Retina (tissue), 1 donor: ENCODE data around the gene PPM1B.

Experiments
- DNase-seq: peaks from one replicate; pipeline ENCODE4 v3.0.0-alpha.2; 2016

The PPM1B gene

DNA sequence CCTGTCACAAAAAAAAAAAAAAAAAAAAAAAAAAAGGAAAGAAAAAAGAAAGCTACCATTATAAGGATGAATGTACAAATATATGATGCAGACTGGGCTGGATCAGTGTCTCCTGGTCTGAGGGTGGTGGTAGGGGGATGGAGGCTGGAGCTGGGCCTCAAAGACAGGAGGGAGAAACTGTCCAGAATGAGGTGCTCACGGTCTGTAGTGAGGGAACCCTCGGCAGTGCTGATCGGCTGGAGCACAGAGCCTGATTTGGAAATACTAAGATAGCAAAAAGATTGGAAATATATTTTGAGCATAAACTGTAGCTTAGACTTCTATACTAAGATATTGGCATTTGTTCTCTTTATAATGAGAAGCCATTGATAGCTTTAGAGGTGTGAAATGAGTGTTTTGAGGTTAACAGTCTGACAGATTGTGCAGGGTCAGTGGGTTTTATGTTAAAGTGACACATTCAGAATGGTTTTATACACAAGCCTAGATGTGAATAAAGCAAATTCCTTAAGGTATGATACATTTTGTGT lies 98.7 kb downstream of the PPM1B start:
- DNase-seq = no peak

DNA sequence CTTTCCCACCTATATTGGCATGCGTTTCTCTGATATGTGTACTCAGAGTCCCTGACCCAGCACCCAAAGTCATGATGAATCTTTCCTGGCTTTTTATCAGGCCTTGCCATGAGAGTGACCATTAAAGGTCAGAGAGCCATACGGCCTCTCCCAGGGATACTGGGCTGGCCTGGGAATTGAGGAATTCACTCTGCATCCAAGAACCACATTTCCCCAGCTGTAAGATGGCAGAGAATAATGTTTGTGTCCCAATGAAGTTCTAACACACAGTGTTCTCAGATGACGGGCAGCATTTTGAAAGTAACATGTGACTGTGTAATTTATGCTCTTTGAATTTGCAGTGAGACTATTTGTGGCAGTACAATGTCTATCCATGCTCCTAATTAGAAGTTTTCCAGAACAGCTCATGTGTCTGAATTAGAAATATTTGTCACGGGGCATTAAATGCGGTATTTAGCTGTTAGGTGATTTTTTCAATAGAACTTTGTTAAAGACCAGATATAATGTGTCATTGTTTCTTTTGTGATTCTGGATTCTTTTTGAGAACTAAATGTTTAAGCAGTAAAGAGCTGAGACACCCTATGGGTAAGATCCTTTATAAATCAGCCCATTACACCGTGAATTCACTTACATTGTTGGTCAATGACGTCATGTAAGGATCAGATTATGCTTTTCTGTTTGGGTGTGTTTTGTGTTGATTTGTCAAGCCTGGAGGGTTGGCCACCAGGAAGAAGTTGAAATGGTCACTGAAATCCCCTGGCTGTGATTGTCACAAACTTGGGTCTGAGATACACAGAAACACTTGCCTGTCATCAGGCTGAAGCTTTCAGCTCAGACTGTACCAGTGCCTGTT lies 99.3 kb downstream of the PPM1B start:
- DNase-seq = peak; percentile 4

DNA sequence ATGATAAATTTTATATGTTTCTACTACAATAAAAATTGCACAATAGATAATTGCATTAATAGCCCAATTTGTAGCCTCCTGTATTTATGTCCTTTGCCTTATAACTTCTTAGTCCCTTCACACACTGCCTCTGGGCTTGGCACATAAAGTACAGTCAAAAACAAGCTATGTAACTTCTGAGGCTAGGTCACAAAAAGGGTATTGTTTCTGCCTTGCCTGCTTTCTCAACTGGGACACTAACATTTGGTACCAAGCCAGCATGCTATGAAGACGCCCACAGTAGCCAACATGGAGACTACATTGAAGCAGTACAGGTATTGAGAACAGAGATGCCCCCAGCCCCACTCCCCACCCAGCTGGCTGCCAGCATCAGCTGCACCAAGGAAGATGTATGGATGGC lies 101.2 kb downstream of the PPM1B start:
- DNase-seq = no peak

DNA sequence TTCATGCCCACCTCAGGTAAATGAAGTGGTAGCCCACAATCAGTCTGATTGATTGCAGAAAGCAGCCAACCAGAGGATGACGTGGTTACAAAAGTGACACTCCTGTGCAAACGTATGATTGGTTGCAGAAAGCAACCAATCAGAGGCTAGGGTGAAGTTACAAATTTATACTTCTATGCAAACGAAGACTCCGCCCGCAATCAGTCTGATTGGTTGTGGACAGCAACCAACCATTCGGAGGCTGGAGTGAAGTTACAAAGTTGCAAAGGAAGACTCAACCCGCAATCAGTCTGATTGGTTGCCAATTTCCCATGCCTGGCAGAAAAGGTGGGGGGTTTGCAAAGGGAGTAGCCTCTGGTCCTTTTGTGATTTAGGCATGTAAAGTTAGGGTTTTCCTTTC lies 102.6 kb downstream of the PPM1B start:
- DNase-seq = no peak

DNA sequence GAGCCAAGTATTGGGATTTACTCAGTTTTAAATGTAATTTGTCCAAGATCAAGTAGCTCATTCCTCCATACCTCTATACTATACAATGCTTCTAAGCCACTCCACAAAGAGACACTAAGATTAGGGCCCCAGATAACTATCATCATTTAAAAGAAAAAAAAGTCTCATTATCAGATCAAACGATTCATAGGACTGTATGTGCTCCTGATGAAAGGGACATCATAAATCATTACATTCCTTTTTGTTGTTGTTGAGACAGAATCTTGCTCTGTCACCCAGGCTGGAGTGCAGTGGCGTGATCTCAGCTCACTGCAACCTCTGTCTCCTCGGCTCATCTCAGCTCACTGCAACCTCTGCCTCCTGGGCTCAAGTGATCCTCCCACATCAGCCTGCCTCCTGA lies 104.4 kb downstream of the PPM1B start:
- no peak for DNase-seq

DNA sequence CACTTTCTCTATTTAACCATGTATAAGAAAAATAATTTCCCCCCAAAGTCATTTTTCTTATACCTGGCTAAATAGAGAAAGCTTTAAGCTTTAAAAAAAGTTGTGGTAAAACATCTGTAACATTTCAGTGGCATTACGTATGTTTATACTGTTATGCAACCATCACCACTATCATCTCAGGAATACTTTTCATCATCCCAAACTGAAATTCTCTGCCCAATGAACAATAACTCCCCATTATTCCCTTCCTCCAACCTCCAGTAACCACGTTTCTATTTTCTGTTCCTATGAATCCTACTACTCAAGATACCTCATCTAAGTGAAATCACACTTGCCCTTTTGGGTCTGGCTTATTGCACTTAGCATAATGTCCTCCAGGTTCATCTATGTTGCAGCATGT lies 104.9 kb downstream of the PPM1B start:
- DNase-seq = no peak

DNA sequence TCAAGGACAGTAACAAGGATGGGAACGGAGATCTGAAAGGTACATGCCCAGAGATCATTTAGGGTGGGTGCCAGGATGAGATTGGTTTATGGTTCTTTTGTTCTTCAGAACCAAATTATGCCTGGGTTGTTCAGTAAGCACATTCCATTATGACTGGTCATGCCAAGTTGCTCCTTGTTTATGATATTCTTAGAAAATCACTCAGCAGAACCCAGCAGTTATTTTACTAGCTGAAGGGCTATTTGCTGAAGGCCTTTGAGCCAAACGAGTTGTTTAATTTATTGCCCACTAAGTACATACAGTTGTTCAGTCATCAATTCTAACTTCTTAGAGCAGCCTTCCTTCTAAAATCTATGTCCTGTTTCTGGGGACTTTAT lies 107.2 kb downstream of the PPM1B start:
- no peak for DNase-seq

DNA sequence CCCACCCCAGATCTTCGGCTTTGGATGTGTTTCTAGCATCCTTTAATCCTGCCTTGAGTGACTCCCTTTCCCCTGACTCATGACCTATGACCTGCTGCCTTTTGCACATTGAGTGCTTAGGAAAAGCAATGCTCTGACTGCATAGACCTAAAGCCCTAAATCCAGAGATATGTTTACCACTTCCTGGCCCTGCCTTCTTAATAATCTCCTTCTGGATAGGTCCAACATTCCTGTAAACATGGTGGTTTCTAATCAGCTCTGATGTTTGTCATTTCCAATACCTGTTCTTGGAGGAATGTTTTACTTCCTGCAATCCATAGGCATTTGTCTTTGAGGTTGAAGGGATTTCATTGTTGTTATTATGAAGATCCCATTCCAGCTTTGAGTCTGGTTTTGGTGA lies 108.9 kb downstream of the PPM1B start:
- DNase-seq = no peak

DNA sequence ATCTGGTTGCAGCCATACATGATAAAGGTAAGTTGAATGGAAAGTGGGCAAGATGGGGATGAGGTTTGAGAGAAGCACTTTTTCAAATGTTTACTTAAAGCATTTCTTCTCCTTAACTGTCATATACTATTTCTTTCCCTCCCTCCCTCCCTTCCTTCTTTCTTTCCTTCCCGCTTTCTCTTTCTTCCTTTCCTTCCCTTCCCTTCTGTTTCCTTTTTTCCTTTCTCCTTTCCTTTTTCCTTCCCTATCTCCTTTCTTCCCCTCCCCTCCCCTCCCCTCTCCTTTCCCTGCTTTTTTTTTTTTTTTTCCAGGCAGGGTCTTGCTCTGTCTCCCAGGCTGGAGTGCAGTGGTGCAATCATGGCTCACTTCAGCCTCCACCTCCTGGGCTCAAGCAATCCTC lies 112.2 kb downstream of the PPM1B start:
- no peak for DNase-seq
